GM08714 (cell line): ENCODE measurements around the gene PDE9A.

ENCODE experiments used
- H3K4me3 ChIP-seq: fragments of 200-500 bp; sonication (Bioruptor generic); 2 replicates; pipeline ENCODE4 v1.5.1; 2014; ENCODE audit warnings: mild to moderate bottlenecking, low read length, inconsistent platforms
- ZNF274 ChIP-seq: IDR thresholded peaks from 2 replicates; pipeline ENCODE4 v1.6.1; 2012; ENCODE audit warnings: mild to moderate bottlenecking, low read depth, low read length

Gene PDE9A

DNA sequence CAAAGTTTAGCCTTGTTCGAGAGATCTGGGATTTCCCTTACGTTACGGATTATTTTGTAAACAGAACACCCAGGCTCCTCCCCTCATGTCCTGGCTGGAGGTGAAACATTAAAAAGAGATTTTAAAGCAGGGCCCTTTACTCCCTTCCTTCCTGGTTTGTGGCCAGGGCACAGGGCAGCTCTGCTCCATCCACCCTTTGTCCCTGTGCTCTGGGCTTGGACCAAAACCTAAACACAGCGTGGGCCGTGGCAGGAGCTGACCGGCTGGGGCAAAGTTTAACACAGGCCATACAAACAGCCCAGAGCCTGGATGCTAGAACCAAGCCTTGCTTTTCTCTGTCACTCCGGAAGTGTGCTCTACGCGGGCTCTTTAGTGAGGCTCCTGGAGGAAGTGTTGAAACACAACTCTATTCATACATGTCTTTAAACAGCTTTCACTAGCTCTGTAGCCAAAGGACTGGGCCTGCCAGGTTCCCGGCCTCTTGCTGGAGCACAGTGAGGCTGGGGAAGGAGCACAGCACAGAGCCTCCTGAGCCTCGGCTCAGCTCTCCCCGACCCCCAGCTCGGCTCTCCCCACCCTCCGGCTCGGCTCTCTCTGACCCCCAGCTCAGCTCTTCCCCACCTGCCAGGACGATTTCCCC lies 84.7 kb downstream of the PDE9A start:
- no peak overlapping the region for H3K4me3 ChIP-seq
- TF ChIP-seq ZNF274 = no peak

DNA sequence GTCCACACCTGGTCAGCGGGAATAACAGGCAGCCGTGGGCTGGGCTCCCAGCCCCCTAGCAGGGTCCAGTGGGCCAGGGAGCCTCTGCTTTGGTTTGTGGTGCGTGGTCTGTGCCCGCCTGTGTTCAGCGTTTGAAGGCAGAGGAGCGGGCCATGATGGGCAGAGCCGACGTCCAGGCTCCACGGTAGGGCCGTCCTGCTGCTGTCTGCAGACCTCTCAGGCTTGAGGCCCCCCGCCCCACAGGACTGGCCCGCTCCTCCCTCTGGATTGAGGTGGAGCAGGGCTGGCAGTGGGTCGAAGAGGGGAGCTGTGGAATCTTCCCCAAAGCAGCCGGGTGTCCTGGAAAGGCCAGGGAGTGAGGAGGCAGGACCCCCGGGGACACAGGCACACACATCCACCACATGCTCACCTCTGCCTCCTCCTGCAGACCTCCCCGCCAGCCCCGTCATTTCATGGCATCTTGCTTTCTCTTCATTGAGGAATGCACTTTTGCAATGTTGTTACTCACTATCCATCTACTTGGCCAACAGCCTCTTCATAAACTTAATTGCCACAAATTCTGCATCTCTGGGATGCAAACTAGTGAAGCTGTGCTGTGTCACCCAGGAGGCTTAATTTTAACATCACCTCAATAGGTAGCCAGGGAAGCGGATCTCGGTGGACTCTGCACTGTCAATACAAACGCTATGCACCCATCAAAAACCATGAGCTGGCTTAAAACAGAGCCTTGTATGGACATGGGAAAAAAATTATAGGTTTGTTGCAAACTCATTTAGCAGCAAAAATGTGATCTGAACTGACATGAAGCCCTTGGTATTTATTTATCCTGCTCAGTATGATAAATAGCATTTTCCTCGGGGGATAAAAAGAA lies 85.9 kb downstream of the PDE9A start:
- no peak for TF ChIP-seq ZNF274
- no peak overlapping the region for H3K4me3 ChIP-seq

DNA sequence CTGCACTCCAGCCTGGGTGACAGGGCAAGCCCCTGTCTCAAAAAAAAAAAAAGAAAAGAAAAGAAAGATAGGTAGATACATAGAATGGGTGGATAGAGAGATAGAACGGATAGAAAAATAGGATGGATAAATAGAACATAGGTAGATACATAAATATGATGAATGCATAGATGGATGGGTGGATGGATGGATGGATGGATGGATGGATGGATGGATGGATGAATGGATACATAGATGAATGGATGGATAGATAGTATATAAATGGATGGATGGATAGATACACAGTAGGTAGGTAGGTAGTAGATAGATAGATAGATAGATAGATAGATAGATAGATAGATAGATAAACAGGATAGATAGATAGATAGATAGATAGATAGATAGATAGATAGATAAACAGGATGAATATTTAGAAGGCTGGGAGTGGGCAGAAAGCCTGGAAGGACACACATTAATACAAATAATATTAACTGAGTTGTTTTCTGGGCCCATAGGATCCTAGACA lies 87.0 kb downstream of the PDE9A start:
- H3K4me3 ChIP-seq = no peak overlapping the region
- no peak for TF ChIP-seq ZNF274

DNA sequence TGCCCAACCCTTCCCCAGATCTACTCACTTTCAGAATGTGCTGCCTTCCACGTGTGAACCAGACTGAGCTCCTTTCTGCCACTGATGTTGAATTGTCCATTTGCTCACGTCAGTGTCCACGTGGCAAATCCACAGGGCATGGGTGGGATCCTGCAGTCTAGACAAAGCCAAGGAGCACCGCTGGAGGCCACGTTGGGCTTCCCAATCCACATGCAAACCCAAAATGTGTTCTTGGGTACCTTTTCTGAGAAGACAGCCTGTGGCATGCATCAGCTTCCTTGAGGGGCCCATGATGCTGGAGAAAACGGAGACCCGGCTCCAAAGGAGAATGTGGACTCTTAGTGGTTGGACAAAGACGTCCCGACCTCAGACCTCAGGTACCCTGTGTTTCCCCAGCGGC lies 87.6 kb downstream of the PDE9A start:
- no peak overlapping the region for H3K4me3 ChIP-seq
- TF ChIP-seq ZNF274 = no peak

DNA sequence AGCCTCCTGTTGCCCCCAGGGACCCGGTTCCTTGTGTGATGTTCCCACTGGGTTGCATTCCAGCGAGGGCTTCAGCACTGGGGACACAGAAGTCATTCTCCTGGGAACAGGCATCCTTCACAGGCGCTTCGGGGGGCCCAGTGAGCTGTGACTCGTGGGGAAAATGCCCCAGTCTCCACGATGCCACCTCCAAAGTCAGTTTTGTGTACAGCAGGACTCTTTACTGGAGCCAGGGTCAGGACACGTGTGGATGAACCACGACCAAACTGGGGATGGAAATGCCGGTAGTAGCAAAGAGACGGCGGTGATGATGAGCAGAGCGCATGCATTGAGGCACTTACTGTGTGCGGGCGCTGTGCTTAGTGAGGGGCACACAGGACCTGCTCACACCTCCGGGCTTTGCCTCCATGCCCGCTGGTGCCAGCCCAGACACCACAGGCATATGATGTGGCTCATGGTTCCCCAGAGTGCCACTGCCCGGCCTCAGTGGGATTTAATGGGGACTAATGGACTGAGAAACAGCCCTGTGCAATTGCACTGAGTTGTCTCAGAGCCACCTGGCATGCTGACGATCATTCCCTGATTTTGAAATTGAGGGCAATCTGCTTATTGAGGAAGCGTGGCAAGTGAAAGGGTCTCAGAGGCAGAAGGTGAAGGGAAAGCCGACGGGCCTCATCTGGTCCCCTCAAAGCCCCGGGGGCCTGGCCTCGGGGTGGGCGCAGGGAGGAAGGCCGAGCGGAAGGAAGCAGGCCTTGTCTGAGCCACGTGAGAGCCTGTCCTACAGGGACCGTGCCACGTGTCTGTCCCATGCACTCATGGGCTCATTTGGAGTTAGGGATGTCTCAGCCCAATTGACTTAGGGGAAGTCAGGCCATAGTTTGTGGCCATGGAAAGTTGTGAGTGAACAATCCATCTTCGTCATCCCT lies 91.4 kb downstream of the PDE9A start:
- no peak overlapping the region for H3K4me3 ChIP-seq
- TF ChIP-seq ZNF274 = no peak

DNA sequence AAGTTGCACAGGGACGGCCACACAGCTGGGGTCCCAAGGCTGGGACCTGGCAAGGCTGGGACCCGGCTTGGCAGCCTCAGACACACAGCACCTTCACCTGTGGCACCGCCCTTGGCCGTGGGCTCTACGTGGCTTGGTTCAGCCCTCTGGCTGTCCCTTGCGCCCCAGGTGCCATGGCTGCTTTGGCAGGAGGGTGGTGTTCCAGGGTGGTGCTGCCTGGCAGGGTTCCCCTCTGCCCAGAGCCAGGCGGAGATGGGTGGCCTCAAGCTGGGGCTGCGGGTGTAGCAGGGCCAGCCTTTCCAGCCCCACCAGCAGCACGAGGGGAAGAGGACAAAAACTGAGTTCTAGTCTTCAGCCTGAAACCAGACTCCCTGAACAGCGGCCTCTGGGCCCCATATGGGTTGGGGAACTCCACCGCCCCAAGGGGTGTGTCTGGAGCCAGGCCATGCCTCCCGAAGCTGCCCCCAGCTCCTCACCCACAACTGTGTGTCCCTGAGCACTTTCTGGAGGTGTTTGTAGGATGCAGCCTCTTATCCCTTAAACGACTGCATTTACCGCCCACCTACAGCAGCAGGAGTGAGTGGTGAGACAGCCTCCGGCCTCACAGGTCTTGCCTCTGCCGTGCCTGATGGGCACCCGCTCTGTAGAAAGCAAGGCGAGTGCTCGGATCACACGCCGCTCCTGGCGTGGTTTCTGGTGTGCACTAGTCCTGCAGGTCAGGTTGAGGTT lies 92.3 kb downstream of the PDE9A start:
- TF ChIP-seq ZNF274 = no peak
- no peak overlapping the region for H3K4me3 ChIP-seq

DNA sequence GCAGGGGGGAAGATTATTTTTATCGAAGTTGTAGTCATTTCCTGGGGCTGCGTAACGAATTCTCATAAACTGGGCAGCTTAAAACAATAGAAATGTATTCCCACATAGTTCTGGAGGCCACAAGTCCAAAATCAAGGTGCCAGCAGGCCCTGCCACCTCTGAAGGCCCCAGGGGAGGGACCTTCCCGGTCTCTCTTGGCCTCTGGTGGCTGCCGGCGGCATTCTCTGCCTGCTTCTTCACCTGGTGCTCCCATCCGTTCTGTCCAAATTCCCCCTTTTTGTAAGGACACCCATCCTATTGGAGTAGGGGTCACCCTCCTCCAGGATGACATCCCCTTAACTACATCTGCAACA lies 92.8 kb downstream of the PDE9A start:
- no peak overlapping the region for H3K4me3 ChIP-seq
- no peak for TF ChIP-seq ZNF274

DNA sequence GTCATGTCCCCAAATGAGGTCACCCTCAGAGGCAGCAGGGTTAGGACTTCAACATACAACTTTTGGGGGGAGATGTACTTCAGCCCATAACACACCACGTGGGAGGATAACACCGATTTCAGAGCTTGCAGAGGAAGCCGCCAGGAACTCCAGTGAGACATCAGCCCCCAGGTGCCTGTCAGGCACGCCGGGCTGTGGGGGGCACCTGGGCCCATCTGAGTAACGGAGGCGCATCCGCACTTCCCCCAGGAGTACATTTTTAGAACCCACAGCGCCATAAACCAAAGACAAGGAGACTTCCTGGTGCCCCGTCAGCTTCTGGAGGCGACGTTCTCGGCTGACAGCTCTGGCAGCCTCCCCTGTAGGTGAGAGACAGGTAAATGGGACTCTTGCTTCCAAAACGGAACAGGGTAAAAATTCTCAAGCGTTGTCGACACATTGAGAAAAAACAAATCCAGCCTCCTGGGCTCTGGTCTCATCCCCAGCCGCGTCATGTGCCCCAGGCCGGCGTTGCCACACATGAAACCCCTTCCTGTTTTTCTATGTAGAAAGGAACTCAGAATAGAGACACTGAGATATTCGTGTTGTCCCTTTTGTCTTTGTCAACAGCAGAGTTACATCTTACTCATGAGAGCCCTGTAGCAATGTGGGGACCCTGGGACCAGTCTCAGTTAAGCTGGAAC lies 93.3 kb downstream of the PDE9A start:
- no peak overlapping the region for H3K4me3 ChIP-seq
- no peak for TF ChIP-seq ZNF274

DNA sequence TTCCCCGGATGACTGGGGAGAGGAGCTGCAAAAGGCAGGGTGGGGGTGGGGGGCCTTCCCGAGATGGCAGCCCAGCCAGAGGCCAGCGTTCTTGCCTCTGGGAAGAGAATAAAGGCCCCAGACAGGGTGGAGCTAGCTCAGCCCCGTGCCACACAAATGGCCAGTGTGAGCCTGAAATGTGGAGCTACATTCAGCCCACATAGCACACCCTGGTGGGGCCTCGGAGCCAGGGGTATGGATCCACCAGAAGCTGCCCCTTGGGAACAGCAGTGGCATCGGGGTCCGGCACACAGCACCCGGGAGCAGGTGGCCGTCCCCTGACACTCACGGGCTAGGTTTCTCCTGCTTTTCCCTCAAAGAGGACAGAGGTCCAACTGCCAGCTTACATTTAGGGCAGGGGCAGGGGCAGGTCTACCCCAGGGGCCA lies 93.9 kb downstream of the PDE9A start:
- TF ChIP-seq ZNF274 = no peak
- no peak overlapping the region for H3K4me3 ChIP-seq

DNA sequence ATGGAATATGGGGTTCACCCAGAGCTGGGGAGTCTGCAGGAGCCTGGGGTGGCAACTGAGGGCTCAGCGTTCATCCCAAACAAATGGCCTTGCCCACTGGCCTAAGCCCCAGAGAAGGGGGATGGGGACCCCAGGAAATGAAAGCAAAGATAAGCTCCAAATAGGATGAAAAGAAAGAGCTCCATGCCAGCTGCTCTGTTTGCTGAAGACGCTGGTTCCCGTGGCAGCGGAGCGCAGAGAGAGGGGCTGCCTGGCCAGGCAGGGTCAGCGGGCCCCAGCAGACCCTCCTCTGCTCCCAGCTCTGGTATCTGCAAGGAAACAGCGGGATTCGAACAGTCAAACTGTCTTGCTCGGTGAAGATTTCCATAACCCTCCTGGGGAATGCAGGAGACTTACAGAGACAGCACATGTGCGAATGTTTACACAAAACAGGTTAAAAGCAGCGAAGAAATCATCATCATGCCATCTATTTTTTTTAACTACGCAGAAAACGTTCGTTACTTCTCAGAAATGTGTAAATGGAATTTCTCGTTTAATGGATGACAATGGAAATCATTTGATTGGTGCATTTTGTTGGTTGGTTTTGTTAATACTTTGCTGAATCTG lies 94.4 kb downstream of the PDE9A start:
- H3K4me3 ChIP-seq = no peak overlapping the region
- TF ChIP-seq ZNF274 = no peak

DNA sequence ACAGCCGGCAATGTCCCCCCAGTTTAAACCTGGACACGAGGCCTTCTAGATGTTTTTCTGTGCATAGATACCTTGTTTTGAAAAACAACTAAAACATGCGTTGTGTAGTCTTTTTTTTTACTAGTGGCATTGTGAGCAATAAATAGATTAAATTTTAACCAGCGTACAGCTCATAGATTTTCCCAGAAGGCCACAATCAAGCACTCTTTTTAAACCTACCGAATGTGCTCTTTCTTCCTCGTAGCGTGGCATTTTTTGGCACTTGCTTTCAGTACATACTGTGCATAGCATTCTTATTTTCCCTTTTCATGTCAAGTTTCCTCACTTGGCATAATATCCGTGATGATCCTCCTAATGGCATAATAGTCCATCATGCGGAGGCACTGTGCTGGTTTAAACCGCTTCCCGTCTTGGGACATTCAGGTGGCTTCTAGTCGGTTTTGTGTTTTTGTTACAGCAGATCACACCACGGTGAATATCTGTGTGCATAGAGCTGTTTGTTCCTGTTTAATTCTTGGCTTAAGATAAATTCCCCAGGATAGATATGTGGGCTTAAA lies 95.3 kb downstream of the PDE9A start:
- TF ChIP-seq ZNF274 = no peak
- no peak overlapping the region for H3K4me3 ChIP-seq

DNA sequence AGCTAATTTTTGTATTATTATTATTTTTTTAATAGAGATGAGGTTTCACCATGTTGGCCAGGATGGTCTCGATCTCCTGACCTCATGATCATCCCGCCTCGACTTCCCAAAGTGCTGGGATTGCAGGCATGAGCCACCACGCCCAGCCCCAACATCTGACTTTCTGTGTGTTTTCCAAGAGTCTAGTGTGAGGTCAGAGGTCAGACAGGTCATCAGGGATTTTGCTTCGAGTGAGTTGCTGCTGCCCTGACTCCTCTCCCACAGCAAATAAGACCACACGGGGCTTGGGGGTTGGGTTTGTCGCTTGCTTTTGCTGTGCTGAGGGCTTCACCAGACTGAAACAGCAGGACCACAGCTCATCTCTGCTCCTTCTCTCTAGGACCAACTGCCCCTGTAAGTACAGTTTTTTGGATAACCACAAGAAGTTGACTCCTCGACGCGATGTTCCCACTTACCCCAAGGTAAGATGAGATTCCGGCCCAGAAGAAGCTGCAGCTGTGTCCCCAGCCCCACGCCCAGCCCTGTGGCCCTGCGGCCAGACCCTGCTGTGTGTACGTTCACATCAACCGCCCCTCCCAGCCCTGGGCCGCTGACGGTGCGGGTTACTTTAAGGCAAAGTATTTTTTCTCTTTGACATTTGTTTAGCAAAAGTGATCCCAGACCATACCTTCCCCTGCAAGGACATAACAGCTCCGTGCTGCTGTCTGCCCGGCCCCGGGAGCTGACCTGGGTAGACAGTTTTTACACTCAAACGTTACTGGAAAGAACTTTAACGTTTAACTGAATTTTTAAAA lies 97.5 kb downstream of the PDE9A start:
- H3K4me3 ChIP-seq = no peak overlapping the region
- TF ChIP-seq ZNF274 = no peak

DNA sequence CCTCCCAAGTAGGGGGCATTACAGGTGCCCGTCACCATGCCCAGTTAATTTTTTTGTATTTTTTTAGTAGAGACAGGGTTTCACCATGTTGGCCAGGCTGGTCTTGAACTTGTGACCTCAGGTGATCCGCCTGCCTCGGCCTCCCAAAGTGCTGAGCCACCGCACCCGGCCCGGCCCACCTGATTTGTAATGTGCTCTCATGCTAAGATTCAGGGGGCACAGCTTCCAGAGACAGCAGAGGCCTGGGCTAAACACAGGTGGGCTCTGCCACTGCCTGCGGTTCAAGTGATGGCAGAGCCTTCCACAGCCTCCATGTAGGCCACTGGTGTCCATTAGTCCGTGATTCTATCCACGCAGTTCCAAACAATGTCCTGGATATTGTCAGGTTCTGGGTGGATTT lies 98.4 kb downstream of the PDE9A start:
- TF ChIP-seq ZNF274 = no peak
- H3K4me3 ChIP-seq = no peak overlapping the region
